Panc1 (cell line): ENCODE results near the gene MTSS2. TPM values are rescaled to one million over a fixed set of nuclear protein-coding genes. Genes with fewer than 3 reads are reported as not detected.

Source experiments
- ATAC-seq: fragments of 200-7000 bp; cut with Tn5 transposase; 2 replicates; pipeline ENCODE4 v1.9.1; 2020; ENCODE audit warnings: mild to moderate bottlenecking, moderate library complexity
- BruUV-seq: library from RNA; stranded (reverse); fragments of 400-500 nt; replicated peaks from 2 replicates; lab custom pipeline; 2021; lab: Mats Ljungman, UMichigan
- CTCF ChIA-PET: fragments of 300-600 bp; sonication (Branson Sonifier 250); formaldehyde crosslinking; loops from one replicate; lab custom pipeline; 2022; ENCODE audit warnings: antibody characterized with exemption; lab: Charles Lee
- POLR2A ChIA-PET: fragments of 300-600 bp; sonication (Branson Sonifier 250); formaldehyde crosslinking; loops from one replicate; lab custom pipeline; 2022; ENCODE audit warnings: antibody characterized with exemption; lab: Charles Lee
- DNase-seq: peaks from one replicate; pipeline ENCODE4 v3.0.0-alpha.2; 2010; ENCODE audit warnings: low read depth, low spot score
- H3K27ac ChIP-seq: 2 replicates; pipeline ENCODE4 v1.5.1; 2011; ENCODE audit warnings: mild to moderate bottlenecking, low read length, inconsistent platforms
- H3K27me3 ChIP-seq: fragments of 200-500 bp; sonication (Bioruptor generic); 2 replicates; pipeline ENCODE4 v1.6.0; 2014; ENCODE audit warnings: low read length, inconsistent platforms; ENCODE audit not compliant: control insufficient read depth, insufficient read depth
- H3K36me3 ChIP-seq: fragments of 200-500 bp; sonication (Bioruptor generic); 2 replicates; pipeline ENCODE4 v1.5.1; 2014; ENCODE audit warnings: inconsistent platforms, mild to moderate bottlenecking, low read length, moderate library complexity; ENCODE audit not compliant: control insufficient read depth, insufficient read depth
- H3K4me1 ChIP-seq: 2 replicates; pipeline ENCODE4 v1.5.1; 2011; ENCODE audit warnings: inconsistent platforms, mild to moderate bottlenecking, low read length, moderate library complexity; ENCODE audit not compliant: control insufficient read depth, insufficient read depth
- H3K4me3 ChIP-seq, 2 experiments: 2 replicates each; pipeline ENCODE4 v1.5.1; 2011 to 2012; ENCODE audit warnings: low read depth in 2 of 2, low read length in 2 of 2, mild to moderate bottlenecking in 2 of 2, inconsistent platforms in 1 of 2, moderate library complexity in 1 of 2
- H3K9me3 ChIP-seq: fragments of 200-500 bp; sonication (Bioruptor generic); 2 replicates; pipeline ENCODE4 v1.5.1; 2014; ENCODE audit warnings: low read depth, mild to moderate bottlenecking, inconsistent platforms, low read length, moderate library complexity; ENCODE audit not compliant: control insufficient read depth, insufficient read depth
- CTCF ChIP-seq: fragments of 450-650 bp; IDR thresholded peaks from 2 replicates; pipeline ENCODE4 v1.5.1; 2017; ENCODE audit warnings: mild to moderate bottlenecking
- POLR2AphosphoS5 ChIP-seq: IDR thresholded peaks from 2 replicates; pipeline ENCODE4 v1.6.1; 2012; ENCODE audit warnings: mild to moderate bottlenecking, low read depth, low read length, moderate library complexity
- REST ChIP-seq, 2 experiments: IDR thresholded peaks; 2 replicates each; pipeline ENCODE4 v1.6.1; 2011 to 2012; ENCODE audit warnings: low read depth in 2 of 2, control low read depth in 1 of 2, low read length in 1 of 2, mild to moderate bottlenecking in 1 of 2, moderate library complexity in 1 of 2; ENCODE audit not compliant: insufficient read depth in 1 of 2
- SIN3A ChIP-seq: IDR thresholded peaks from 2 replicates; pipeline ENCODE4 v1.6.1; 2012; ENCODE audit warnings: low read depth, mild to moderate bottlenecking, low read length, moderate library complexity, borderline replicate concordance; ENCODE audit not compliant: insufficient read depth
- TCF7L2 ChIP-seq: IDR thresholded peaks from 2 replicates; pipeline ENCODE4 v1.6.1; 2011; ENCODE audit warnings: mild to moderate bottlenecking, low read depth, low read length, inconsistent platforms
- in situ Hi-C: cut with HindIII; loops from 2 replicates; pipeline ENCODE4 v1.10.0; 2016; ENCODE audit warnings: low sequenced_read_pairs, low pct_unique_long_range_greater_than_20kb
- intact Hi-C: fragments of 100-400 bp; cut with micrococcal nuclease; formaldehyde crosslinking; loops from one replicate; pipeline ENCODE4 v1.10.0; 2022; ENCODE audit not compliant: unreplicated experiment
- total RNA-seq: library from RNA; stranded (reverse); gene quantifications from one replicate; pipeline ENCODE4 v1.2.1, GENCODE V29; 2021; ENCODE audit not compliant: unreplicated experiment

The MTSS2 gene
- total RNA-seq, 1 experiment from 2014 or later: 55.7 TPM

GRCh38 chr16:70730031-70730430 is 44.2 kb upstream of the MTSS2 start:
- H3K4me1 ChIP-seq: no peaks in the 10 kb centered on the region
- no peaks in the 10 kb centered on the region for H3K36me3 ChIP-seq
- ChIA-PET POLR2A (no interaction called here), CTCF (no interaction called here)
- no peak for TF ChIP-seq TCF7L2
- DNase-seq (no peak), ATAC-seq (no peak)
- H3K4me3 ChIP-seq: no peak overlapping the region
- H3K9me3 ChIP-seq: no peaks in the 10 kb centered on the region
- in situ Hi-C loops (no loop called here), intact Hi-C loops (no loop called here)
- H3K27me3 ChIP-seq: no peaks in the 10 kb centered on the region
- no TSS peak for BruUV-seq
- no peak overlapping the region for H3K27ac ChIP-seq

- BruUV-seq: no TSS peak
- in situ Hi-C loops (no loop called here), intact Hi-C loops (no loop called here)
- no peaks in the 10 kb centered on the region for H3K27me3 ChIP-seq
- H3K36me3 ChIP-seq: no peaks in the 10 kb centered on the region
- H3K4me3 ChIP-seq: no peak overlapping the region
- no peak for ATAC-seq
- H3K27ac ChIP-seq: no peak overlapping the region
- no peaks in the 10 kb centered on the region for H3K4me1 ChIP-seq
- POLR2A ChIA-PET: no interaction called here
- no peak for DNase-seq
- no peaks in the 10 kb centered on the region for H3K9me3 ChIP-seq
- CTCF ChIA-PET: no interaction called here
- TF ChIP-seq CTCF (no peak), SIN3A (no peak), POLR2AphosphoS5 (no peak)
Measured at GRCh38 chr16:70729292-70729691, 43.4 kb upstream of the MTSS2 start.

GRCh38 chr16:70728150-70728549 is 42.3 kb upstream of the MTSS2 start:
- no peaks in the 10 kb centered on the region for H3K36me3 ChIP-seq
- TF ChIP-seq TCF7L2 (no peak), SIN3A (no peak), POLR2AphosphoS5 (no peak)
- H3K4me1 ChIP-seq: no peaks in the 10 kb centered on the region
- ATAC-seq: no peak
- no peak overlapping the region for H3K4me3 ChIP-seq
- H3K27ac ChIP-seq: no peak overlapping the region
- CTCF ChIA-PET: no interaction called here
- POLR2A ChIA-PET: no interaction called here
- intact Hi-C loops (no loop called here), in situ Hi-C loops (no loop called here)
- DNase-seq: no peak
- no peaks in the 10 kb centered on the region for H3K27me3 ChIP-seq
- no peaks in the 10 kb centered on the region for H3K9me3 ChIP-seq
- no TSS peak for BruUV-seq

GRCh38 chr16:70726892-70727361 is 41.1 kb upstream of the MTSS2 start:
- H3K4me3 ChIP-seq: no peak overlapping the region
- in situ Hi-C loops: no loop called here
- POLR2A ChIA-PET: no interaction called here

More at GRCh38 chr16:70726892-70727361, 41.1 kb upstream of the MTSS2 start:
- ATAC-seq: no peak
- BruUV-seq: no TSS peak
- Histone ChIP-seq H3K27ac (no peak overlapping the region), H3K9me3 (no peaks in the 10 kb centered on the region), H3K27me3 (no peaks in the 10 kb centered on the region), H3K4me1 (no peaks in the 10 kb centered on the region), H3K36me3 (no peaks in the 10 kb centered on the region)
- intact Hi-C loops: no loop called here
- CTCF ChIA-PET: no interaction called here
- no peak for DNase-seq
- TF ChIP-seq REST (IDR thresholded peaks at IDR 0.05; ENCODE audit: insufficient read depth in 1 of 2, low read depth in 2 of 2, low read length in 1 of 2) (no peak), POLR2AphosphoS5 (no peak), CTCF (no peak), SIN3A (no peak), TCF7L2 (no peak)
